PC-9 (cell line): ENCODE data around the gene GRID2. TPM values are rescaled to one million over a fixed set of nuclear protein-coding genes. Genes with fewer than 3 reads are reported as not detected.

Source experiments
- BruUV-seq: library from RNA; stranded (reverse); fragments of 400-500 nt; replicated peaks from 2 replicates; lab custom pipeline; 2021; lab: Mats Ljungman, UMichigan
- CTCF ChIA-PET: fragments of 300-600 bp; sonication (Branson Sonifier 250); formaldehyde crosslinking; loops from one replicate; lab custom pipeline; 2022; ENCODE audit warnings: antibody characterized with exemption; lab: Charles Lee
- POLR2A ChIA-PET: fragments of 300-600 bp; sonication (Branson Sonifier 250); formaldehyde crosslinking; loops from one replicate; lab custom pipeline; 2022; ENCODE audit warnings: antibody characterized with exemption; ENCODE audit not compliant: unreplicated experiment; lab: Charles Lee
- DNase-seq, 2 experiments: peaks; one replicate each; pipeline versions ENCODE4 v3.0.0 to v3.0.0-alpha.2; 2015 to 2022; ENCODE audit warnings: mixed read lengths in 1 of 2
- H2AFZ ChIP-seq: fragments of 200-600 bp; sonication (generic); 2 replicates; pipeline ENCODE4 v1.8.1; 2017; ENCODE audit warnings: antibody characterized with exemption
- H3F3A ChIP-seq: fragments of 200-600 bp; sonication (generic); 2 replicates; pipeline ENCODE4 v1.8.1; 2017; ENCODE audit warnings: antibody characterized with exemption, mild to moderate bottlenecking, low read depth; ENCODE audit not compliant: insufficient read depth
- H3K27ac ChIP-seq: fragments of 200-600 bp; sonication (generic); 2 replicates; pipeline ENCODE4 v1.6.1; 2016; ENCODE audit warnings: mixed run types
- H3K27me3 ChIP-seq: fragments of 200-600 bp; sonication (generic); 2 replicates; pipeline ENCODE4 v1.6.1; 2016; ENCODE audit warnings: low read depth, mixed run types; ENCODE audit not compliant: insufficient read depth
- H3K36me3 ChIP-seq: fragments of 200-600 bp; sonication (generic); 2 replicates; pipeline ENCODE4 v1.6.1; 2016; ENCODE audit warnings: low read depth, mixed run types
- H3K4me1 ChIP-seq: fragments of 200-600 bp; sonication (generic); replicated peaks from 2 replicates; pipeline ENCODE4 v1.6.1; 2016; ENCODE audit warnings: mixed run types; ENCODE audit not compliant: insufficient read depth
- H3K4me2 ChIP-seq: fragments of 200-600 bp; sonication (generic); 2 replicates; pipeline ENCODE4 v1.6.1; 2017; ENCODE audit warnings: mixed run types
- H3K4me3 ChIP-seq: fragments of 200-600 bp; sonication (generic); 2 replicates; pipeline ENCODE4 v1.6.1; 2016; ENCODE audit warnings: mixed run types
- H3K79me2 ChIP-seq: fragments of 200-600 bp; sonication (generic); 2 replicates; pipeline ENCODE4 v1.6.1; 2017; ENCODE audit warnings: low read depth, mixed run types
- H3K9me2 ChIP-seq: fragments of 200-600 bp; sonication (generic); 2 replicates; pipeline ENCODE4 v1.8.1; 2017; ENCODE audit warnings: mild to moderate bottlenecking; ENCODE audit not compliant: insufficient read depth
- H3K9me3 ChIP-seq: fragments of 200-600 bp; sonication (generic); 2 replicates; pipeline ENCODE4 v1.8.1; 2016; ENCODE audit warnings: low read depth; ENCODE audit not compliant: insufficient read depth
- H4K20me1 ChIP-seq: fragments of 200-600 bp; sonication (generic); 2 replicates; pipeline ENCODE4 v1.8.1; 2017; ENCODE audit not compliant: insufficient read depth
- CTCF ChIP-seq: fragments of 200-600 bp; sonication (generic); conservative IDR thresholded peaks from 2 replicates; pipeline ENCODE4 v1.6.1; 2017; ENCODE audit warnings: mixed run types, antibody characterized with exemption, mild to moderate bottlenecking, moderate library complexity
- EZH2 ChIP-seq: fragments of 200-600 bp; sonication (generic); IDR thresholded peaks from 2 replicates; pipeline ENCODE4 v1.8.0; 2017; ENCODE audit warnings: antibody characterized with exemption, low read depth
- intact Hi-C: fragments of 100-400 bp; cut with micrococcal nuclease; formaldehyde crosslinking; loops from one replicate; pipeline ENCODE4 v1.10.0; 2022; ENCODE audit not compliant: unreplicated experiment
- total RNA-seq: library from RNA; stranded (reverse); gene quantifications from 2 replicates; pipeline ENCODE4 v1.2.3, GENCODE V29; 2021

GRID2 gene
- total RNA-seq, 1 experiment from 2014 or later, result not detected

- Histone ChIP-seq H3K27ac (no peak overlapping the region), H3K36me3 (no peaks in the 10 kb centered on the region), H3K9me2 (no peaks in the 10 kb centered on the region), H3F3A (no peaks in the 10 kb centered on the region), H3K9me3 (no peaks in the 10 kb centered on the region), H3K4me2 (no peak overlapping the region), H3K27me3 (no peaks in the 10 kb centered on the region), H4K20me1 (no peaks in the 10 kb centered on the region), H3K79me2 (no peaks in the 10 kb centered on the region), H2AFZ (no peak overlapping the region), H3K4me1 (no peaks in the 10 kb centered on the region), H3K4me3 (no peak overlapping the region)
- DNase-seq, result no peak
- TF ChIP-seq EZH2 (no peak), CTCF (no peak)
- ChIA-PET POLR2A (no interaction called here), CTCF (no interaction called here)
- BruUV-seq, result no TSS peak
- intact Hi-C loops, result no loop called here
Measured at GRCh38 chr4:93719552-93719951, 1415.8 kb downstream of the GRID2 start.

- no peaks in the 10 kb centered on the region for H4K20me1 ChIP-seq
- H3K4me2 ChIP-seq, result no peak overlapping the region
- no peak for TF ChIP-seq CTCF
- TF ChIP-seq EZH2, result no peak
- H3K27me3 ChIP-seq, result no peaks in the 10 kb centered on the region
- H3K4me1 ChIP-seq, result no peaks in the 10 kb centered on the region
- H3K36me3 ChIP-seq, result no peaks in the 10 kb centered on the region
- H3K4me3 ChIP-seq, result no peak overlapping the region
- ChIA-PET POLR2A (no interaction called here), CTCF (no interaction called here)
- H3K9me2 ChIP-seq, result no peaks in the 10 kb centered on the region
- intact Hi-C loops, result no loop called here
- BruUV-seq, result no TSS peak
- no peaks in the 10 kb centered on the region for H3F3A ChIP-seq
- no peak overlapping the region for H3K27ac ChIP-seq
- H3K79me2 ChIP-seq, result no peaks in the 10 kb centered on the region
- no peaks in the 10 kb centered on the region for H3K9me3 ChIP-seq
- DNase-seq, result no peak
- H2AFZ ChIP-seq, result no peak overlapping the region
Measured at GRCh38 chr4:93722446-93722845, 1418.7 kb downstream of the GRID2 start.

GRCh38 chr4:93730251-93730650 lies 1426.5 kb downstream of the GRID2 start:
- ChIA-PET CTCF (no interaction called here), POLR2A (no interaction called here)
- H3K79me2 ChIP-seq, result no peaks in the 10 kb centered on the region

More at GRCh38 chr4:93730251-93730650, 1426.5 kb downstream of the GRID2 start:
- intact Hi-C loops, result no loop called here
- no peaks in the 10 kb centered on the region for H3K4me1 ChIP-seq
- no peaks in the 10 kb centered on the region for H3K9me2 ChIP-seq
- H3F3A ChIP-seq, result no peaks in the 10 kb centered on the region
- no peak for DNase-seq
- TF ChIP-seq CTCF (no peak), EZH2 (no peak)
- H4K20me1 ChIP-seq, result no peaks in the 10 kb centered on the region
- H3K9me3 ChIP-seq, result no peaks in the 10 kb centered on the region
- no peaks in the 10 kb centered on the region for H3K36me3 ChIP-seq
- H3K27ac ChIP-seq, result no peak overlapping the region
- H3K4me3 ChIP-seq, result no peak overlapping the region
- no peak overlapping the region for H3K4me2 ChIP-seq
- H3K27me3 ChIP-seq, result no peaks in the 10 kb centered on the region
- H2AFZ ChIP-seq, result no peak overlapping the region
- no TSS peak for BruUV-seq
